ENCODE results near the gene METTL16.

DNA sequence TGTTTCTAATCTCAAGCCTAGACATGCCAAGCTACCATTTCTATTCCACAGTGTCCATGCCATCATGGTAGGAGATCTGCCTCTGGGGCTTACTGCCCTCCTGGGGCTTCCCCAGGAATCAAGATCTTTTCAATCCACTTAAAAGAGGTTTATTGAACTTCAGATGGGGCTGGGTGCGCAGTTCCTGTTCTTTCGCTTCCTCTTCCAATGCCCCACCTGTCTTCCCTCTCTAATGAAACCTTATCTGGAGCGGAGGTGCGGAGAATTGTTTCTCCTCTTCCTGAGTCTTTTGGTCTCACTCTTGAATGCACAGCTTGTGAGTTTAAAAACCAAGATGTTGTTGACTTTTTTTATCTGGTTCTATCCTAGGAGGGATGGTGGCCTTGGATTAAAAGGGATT is 30.4 kb upstream of the METTL16 start:
- no peak for TF ChIP-seq MYC (IDR thresholded peaks at IDR 0.05; ENCODE audit: low read depth, low read length)
- TF ChIP-seq MYC (CRISPR knock-in tag; IDR thresholded peaks at IDR 0.05; ENCODE audit: borderline replicate concordance, low read depth), result no peak
- TF ChIP-seq, protein P1, sequence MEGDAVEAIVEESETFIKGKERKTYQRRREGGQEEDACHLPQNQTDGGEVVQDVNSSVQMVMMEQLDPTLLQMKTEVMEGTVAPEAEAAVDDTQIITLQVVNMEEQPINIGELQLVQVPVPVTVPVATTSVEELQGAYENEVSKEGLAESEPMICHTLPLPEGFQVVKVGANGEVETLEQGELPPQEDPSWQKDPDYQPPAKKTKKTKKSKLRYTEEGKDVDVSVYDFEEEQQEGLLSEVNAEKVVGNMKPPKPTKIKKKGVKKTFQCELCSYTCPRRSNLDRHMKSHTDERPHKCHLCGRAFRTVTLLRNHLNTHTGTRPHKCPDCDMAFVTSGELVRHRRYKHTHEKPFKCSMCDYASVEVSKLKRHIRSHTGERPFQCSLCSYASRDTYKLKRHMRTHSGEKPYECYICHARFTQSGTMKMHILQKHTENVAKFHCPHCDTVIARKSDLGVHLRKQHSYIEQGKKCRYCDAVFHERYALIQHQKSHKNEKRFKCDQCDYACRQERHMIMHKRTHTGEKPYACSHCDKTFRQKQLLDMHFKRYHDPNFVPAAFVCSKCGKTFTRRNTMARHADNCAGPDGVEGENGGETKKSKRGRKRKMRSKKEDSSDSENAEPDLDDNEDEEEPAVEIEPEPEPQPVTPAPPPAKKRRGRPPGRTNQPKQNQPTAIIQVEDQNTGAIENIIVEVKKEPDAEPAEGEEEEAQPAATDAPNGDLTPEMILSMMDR (IDR thresholded peaks at IDR 0.05 in 2 of 3, conservative IDR thresholded peaks at IDR 0.05 in 1 of 3; ENCODE audit: insufficient read depth in 2 of 3, low read depth in 1 of 3, low read length in 3 of 3), result no peak

All from K562 (cell line).